GM15510 (cell line): Measurements from ENCODE around the gene IFNAR1.
A peak's percentile ranks its signal among the peaks of the same experiment; 100 is the strongest.

Experiments used
- POLR2A ChIP-seq: IDR thresholded peaks from 3 replicates; pipeline ENCODE4 v1.6.1; 2011; ENCODE audit warnings: borderline replicate concordance; ENCODE audit not compliant: insufficient read length; ENCODE audit errors: extremely low read depth

Gene IFNAR1

GRCh38 chr21:33299181-33299752 lies 25.5 kb upstream of the IFNAR1 start:
- TF ChIP-seq POLR2A: peak; percentile 25

DNA sequence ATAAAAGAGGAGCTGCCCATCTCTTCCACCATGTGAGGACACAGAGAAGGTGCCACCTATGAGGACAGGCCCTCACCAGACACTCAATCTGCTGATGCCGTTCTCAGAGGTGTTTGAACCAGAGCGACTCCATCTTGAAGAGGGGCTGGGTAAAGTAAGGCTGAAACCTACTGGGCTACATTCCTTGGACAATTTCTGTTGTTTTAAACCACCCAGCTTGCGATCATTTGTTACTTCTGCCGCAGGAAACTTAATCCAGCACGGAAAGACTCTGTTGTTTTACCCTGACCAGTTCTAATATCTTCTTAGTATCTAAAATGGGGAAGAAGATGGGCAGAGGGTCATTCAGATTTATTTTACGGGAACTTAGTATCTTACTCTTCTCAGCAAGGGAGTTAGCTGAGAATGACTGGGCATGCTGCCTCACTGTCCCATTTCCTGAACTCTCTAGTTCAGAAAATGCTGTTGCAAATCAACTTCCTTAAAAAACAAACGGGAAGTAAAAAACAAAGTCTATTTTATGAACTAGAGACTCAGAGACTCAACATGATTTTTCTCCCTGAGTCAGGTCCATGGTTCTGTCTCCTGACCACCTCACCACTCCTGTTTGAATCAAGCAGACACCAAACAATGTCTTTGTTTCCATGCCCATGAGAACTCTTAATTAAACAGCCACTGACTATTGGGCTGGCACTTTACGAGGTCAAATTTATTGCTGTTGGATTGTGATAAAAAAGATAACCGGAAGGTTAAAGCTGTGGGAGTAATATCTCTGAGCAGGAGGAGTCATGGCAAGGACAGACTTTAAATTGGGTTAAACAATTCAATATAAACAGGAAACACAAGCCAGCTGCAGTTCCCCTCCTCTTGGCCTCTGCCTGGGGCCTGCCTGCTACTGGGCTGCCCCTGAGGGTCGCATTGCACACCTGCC lies 23.8 kb upstream of the IFNAR1 start:
- no peak for TF ChIP-seq POLR2A

GRCh38 chr21:33301632-33302002 lies 23.2 kb upstream of the IFNAR1 start:
- TF ChIP-seq POLR2A: no peak

GRCh38 chr21:33302055-33302454 lies 22.7 kb upstream of the IFNAR1 start:
- no peak for TF ChIP-seq POLR2A

DNA sequence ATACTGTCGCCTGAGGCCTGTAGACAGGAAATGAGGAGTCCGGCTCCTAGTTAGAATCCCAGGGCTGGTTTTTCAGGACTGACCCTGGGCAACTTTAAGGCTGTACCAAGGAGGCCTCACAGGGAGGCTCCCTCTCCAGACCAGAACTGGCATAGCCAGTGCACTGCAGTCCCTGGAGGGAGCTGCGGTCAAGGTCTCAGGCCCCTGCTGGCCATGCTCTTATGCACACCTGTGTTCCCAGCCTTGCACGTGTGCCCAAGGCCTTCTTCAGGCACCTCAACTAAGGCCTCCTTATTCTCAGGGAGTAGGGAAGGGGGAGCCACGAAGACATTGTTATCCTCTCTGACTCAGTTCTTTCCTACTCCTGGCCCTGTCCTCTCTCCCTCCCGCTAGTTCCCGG lies 22.0 kb upstream of the IFNAR1 start:
- no peak for TF ChIP-seq POLR2A

GRCh38 chr21:33305344-33305671 lies 19.5 kb upstream of the IFNAR1 start:
- TF ChIP-seq POLR2A: no peak

DNA sequence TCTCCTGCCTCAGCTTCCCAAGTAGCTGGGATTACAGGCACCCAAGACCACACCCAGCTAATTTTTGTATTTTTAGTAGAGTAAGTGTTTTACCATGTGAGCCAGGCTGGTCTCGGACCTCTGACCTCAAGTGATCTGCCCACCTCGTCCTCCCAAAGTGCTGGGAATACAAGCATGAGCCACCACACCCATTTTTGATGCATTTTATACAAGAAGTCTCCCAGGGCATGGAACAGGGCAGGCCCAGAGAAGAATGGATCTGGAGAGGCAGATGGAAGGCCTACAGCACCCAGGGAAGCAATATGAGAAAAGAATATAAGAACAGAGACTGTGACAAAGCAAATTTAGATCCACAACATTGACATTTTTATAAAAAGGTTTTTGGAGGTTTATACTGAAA lies 18.8 kb upstream of the IFNAR1 start:
- no peak for TF ChIP-seq POLR2A

- TF ChIP-seq POLR2A: no peak
Measured at GRCh38 chr21:33308586-33309490, 15.9 kb upstream of the IFNAR1 start.

DNA sequence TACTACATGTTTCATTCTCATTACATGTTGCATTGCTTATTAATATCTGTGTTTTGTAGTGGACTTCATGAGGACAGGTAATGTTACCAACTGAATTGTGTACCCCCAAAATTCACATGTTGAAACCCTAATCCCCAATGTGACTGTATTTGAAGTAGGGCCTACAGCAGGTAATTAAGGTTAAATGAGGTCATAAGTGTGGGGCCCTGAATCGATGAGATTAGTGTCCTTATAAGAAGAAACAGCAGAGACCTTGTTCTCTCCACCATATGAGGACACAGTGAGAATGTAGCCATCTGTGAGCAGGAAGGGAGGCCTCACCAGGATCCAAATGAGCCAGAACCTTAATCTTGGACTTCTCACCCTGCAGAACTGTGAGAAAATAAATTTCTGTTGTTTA lies 15.0 kb upstream of the IFNAR1 start:
- TF ChIP-seq POLR2A: no peak

- no peak for TF ChIP-seq POLR2A
Measured at GRCh38 chr21:33312121-33312520, 12.6 kb upstream of the IFNAR1 start.

DNA sequence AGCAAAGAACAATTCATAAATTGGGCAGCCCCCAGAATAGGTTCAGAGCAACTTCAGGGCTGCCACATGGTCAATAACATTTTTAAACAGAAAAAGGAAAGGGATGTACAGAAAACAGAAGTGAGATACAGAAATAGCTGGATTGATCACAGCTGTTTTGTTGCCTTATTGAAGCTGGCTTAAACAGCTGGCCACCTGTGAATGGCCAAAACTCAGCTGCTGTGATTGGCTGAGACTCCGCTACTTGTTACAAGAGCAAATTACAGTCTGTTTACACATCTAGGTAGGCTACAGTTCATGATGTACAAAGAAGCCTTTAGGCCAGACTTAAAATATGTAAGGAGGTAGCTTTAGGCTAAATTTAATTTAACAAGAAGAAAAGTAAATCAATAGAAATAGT lies 11.6 kb upstream of the IFNAR1 start:
- TF ChIP-seq POLR2A: no peak

DNA sequence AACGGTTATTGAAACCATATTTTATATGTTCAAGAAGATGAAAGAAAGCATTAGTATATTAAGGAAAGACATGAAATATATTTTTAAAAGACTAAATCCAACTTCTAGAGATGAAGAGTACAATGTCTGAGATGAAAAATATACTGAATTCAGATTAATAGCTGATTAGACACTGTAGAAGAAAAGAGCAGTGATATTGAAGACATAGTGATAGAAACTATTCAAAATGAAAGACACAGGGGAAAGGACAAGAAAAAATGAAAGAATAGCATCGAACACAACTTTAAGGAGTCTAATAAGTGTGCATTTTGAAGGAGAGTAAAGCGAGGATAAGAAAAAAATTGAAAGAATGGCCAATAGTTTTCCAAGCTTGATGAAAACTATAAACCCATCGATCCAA lies 11.2 kb upstream of the IFNAR1 start:
- TF ChIP-seq POLR2A: no peak

DNA sequence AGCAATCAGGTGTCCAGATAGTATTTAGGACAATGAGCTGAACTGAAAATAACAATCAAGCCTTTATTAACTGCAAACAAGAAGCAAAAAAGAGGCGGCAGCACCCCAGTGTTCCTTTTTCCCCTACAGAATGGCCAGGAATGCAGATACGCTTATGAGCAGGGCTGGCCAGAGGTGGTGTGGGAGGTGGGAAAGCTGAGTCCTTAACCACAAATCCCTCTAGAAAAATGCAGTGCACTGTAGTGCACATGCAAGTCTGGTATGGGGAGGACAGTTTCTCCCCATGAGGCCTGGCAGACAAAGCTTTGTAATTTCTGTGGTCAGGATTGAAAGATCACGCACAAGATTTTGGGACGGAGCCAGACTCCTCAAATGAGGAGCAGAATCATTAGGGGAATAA lies 10.7 kb upstream of the IFNAR1 start:
- no peak for TF ChIP-seq POLR2A

DNA sequence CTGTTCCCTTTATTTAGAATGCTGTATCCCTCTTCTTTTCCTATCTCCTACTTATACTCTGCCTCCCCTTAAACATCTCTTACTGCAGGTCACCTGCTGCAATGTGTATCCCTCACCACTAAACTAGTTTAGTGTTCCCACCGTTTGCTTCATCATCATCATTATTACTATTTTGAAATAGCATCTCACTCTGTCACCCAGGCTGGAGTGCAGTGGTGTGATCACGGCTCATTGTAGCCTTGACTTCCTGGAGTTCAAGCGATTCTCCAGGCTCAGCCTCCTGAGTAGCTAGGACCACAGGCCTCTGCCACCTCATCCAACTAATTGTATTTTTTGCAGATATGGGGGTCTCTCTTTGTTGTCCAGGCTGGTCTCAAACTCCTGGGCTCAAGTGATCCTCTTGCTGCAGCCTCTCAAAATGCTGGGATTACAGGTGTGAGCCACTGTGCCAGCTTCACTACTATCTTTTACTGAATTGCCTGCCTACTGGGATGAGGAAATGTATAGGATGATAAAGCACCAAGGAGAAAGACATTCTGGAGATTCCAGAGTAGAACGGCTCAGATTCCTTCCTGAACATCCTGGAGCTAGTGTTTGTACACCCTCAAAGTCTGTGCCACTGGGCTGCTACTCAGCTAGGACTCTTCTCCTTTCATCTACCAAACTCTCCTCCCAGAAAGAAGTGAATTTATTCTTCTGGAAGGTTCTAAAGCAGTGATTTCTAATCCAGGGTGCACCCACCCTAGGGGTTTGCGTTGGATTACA lies 8.6 kb upstream of the IFNAR1 start:
- TF ChIP-seq POLR2A: no peak

- TF ChIP-seq POLR2A: no peak
Measured at GRCh38 chr21:33317145-33317544, 7.6 kb upstream of the IFNAR1 start.
